HG03060 (cell line): ENCODE data around the gene ABL1.
A peak's percentile ranks its signal among the peaks of the same experiment; 100 is the strongest.
"Not testable (repeated sequence)": the region's sequence is repeated elsewhere in the genome, so short reads cannot be mapped to it uniquely, and the experiment has no call there.

Experiments used
- ATAC-seq: cut with Tn5 transposase; IDR thresholded peaks from one replicate; pipeline ENCODE4 v1.9.1; 2021; ENCODE audit warnings: low read depth, moderate number of reproducible peaks; ENCODE audit not compliant: unreplicated experiment

Gene ABL1

GRCh38 chr9:130834371-130835336 is at the start of gene ABL1:
Gene ABL1, plus strand, starts transcription at chr9:130835254. Its CDS starts 193 bp downstream, at chr9:130835447.
- peak; percentile 47 for ATAC-seq

- ATAC-seq: no peak
Observed at GRCh38 chr9:130785940-130786508, 49.0 kb upstream of the ABL1 start.

GRCh38 chr9:130786526-130786925 is 48.5 kb upstream of the ABL1 start:
- ATAC-seq: no peak

GRCh38 chr9:130789747-130790672 is 45.0 kb upstream of the ABL1 start:
- ATAC-seq: no peak

- ATAC-seq: no peak
Observed at GRCh38 chr9:130791303-130791894, 43.7 kb upstream of the ABL1 start.

- ATAC-seq: no peak
Observed at GRCh38 chr9:130793589-130793988, 41.5 kb upstream of the ABL1 start.

GRCh38 chr9:130794021-130794420 is 41.0 kb upstream of the ABL1 start:
- not testable (repeated sequence) for ATAC-seq

GRCh38 chr9:130794423-130794822 is 40.6 kb upstream of the ABL1 start:
- ATAC-seq: not testable (repeated sequence)

- ATAC-seq: no peak
Observed at GRCh38 chr9:130794923-130795495, 40.0 kb upstream of the ABL1 start.

- not testable (repeated sequence) for ATAC-seq
Observed at GRCh38 chr9:130803116-130803515, 31.9 kb upstream of the ABL1 start.

- no peak for ATAC-seq
Observed at GRCh38 chr9:130805510-130806326, 29.3 kb upstream of the ABL1 start.

GRCh38 chr9:130806327-130806716 is 28.7 kb upstream of the ABL1 start:
- no peak for ATAC-seq

- no peak for ATAC-seq
Observed at GRCh38 chr9:130810609-130811136, 24.4 kb upstream of the ABL1 start.

- no peak for ATAC-seq
Observed at GRCh38 chr9:130815242-130815808, 19.7 kb upstream of the ABL1 start.

- ATAC-seq: no peak
Observed at GRCh38 chr9:130817914-130818313, 17.1 kb upstream of the ABL1 start.

- no peak for ATAC-seq
Observed at GRCh38 chr9:130820135-130820738, 14.8 kb upstream of the ABL1 start.

GRCh38 chr9:130823435-130823834 is 11.6 kb upstream of the ABL1 start:
- no peak for ATAC-seq

GRCh38 chr9:130824079-130824478 is 11.0 kb upstream of the ABL1 start:
- ATAC-seq: no peak
